GM18907 (cell line): ENCODE data around the gene CACNA2D3.
"Not testable (repeated sequence)": the region's sequence is repeated elsewhere in the genome, so short reads cannot be mapped to it uniquely, and the experiment has no call there.

ENCODE experiments used
- ATAC-seq: cut with Tn5 transposase; IDR thresholded peaks from one replicate; pipeline ENCODE4 v1.9.1; 2021; ENCODE audit warnings: mild to moderate bottlenecking, moderate library complexity; ENCODE audit not compliant: unreplicated experiment

The CACNA2D3 gene

DNA sequence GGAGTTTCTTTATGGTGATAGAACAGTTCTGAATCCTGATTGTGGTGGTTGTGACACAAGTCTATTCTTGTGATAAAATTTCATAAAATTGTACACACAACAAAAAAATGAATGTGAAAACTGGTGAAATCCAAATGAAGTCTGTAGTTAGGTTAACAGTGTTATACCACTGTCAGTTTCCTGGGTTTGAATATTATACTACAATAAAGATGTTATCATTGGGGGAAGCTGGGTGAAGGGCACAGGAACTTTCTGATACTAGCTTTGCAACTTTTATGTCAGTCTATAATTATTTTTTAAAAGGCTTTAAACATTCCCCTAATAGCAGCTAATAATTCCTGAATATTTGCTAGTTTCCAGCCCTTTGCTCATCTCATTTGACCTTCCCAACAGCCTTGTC, 485.7 kb downstream of the CACNA2D3 start:
- ATAC-seq = no peak

DNA sequence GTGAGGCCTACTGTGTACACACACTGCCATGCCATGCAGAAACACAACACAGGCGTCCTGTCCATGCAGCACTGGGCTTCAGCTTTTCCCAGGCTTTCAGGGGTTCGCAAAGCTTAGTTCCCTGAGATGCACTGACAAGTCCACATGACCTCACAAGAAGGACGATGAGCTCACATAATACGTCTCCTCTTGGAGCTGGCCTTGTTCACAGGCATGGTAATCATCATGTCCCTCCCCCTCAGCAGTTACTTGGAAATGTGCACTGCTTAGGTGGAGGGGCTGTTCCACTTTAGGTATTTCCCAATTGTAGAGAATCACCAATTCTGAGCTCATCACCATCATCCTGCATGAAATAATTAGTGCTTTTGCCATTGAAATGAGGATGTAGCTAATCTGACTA, 496.7 kb downstream of the CACNA2D3 start:
- no peak for ATAC-seq

GRCh38 chr3:54619531-54619930, 497.2 kb downstream of the CACNA2D3 start:
- ATAC-seq = no peak

- ATAC-seq = no peak
These were observed 498.8 kb downstream of the CACNA2D3 start for GRCh38 chr3:54621184-54621583.

GRCh38 chr3:54622678-54623077, 500.3 kb downstream of the CACNA2D3 start:
- no peak for ATAC-seq

DNA sequence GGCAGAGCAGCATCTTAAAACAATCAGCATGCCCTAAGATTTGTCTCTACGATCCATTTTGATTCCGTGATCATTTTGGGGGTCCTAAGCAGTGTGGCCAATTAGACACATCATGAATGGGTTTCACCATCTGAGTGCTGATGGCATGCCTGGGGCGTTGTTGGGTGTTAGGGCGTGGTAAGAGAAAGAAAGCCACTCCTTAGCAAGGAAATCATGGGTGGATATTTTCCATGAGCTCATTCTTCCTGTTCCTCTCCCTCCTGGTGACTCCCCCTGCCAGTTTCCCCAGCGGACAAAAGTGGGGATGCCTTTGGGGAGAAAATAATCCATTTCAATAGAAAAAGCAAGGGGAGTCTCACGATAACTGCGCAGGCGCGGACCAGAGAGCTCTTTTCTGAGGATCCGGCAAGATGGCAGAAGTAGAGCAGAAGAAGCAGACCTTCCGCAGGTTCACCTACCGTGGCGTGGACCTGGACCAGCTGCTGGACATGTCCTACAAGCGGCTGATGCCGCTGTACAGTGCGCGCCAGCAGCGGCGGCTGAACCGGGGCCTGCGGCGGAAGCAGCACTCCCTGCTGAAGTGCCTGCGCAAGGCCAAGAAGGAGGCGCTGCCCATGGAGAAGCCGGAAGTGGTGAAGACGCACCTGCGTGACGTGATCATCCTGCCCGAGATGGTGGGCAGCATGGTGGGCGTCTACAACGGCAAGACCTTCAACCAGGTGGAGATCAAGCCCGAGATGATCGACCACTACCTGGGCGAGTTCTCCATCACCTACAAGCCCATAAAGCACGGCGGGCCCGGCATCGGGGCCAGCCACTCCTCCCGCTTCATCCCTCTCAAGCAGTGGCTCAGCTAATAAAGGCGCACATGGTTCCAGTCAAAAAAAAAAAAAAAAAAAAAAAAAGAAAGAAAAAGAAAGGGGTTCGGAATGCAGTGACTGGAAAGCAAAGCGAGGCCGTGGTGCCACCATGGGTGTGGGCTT, 503.7 kb downstream of the CACNA2D3 start:
- no peak for ATAC-seq

- no peak for ATAC-seq
These were observed 506.6 kb downstream of the CACNA2D3 start for GRCh38 chr3:54628888-54629441.

DNA sequence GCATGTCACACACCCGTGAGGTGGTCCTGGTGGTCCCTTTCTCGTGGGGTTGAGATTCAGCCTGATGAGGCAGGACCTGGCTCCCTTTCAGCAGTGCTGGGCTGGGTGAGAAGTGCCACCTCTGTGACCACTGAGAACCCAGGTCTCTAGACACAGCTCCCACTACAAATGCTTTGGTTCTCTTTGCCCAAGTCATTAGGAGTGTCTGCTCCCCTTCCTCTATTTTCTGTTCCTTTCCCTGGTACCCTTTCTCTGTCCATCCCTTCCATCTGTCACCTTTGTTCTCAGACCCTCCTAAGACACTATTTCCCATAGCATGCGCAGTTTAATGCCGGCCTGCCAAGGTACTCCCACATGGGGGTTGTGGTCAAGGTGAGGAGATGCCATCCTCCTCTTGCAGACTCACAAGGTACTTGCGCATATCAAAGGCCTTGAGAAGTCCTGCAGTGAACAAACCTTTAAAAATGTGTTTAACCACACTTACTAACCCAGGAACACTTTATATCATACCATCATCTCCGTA, 507.8 kb downstream of the CACNA2D3 start:
- no peak for ATAC-seq

DNA sequence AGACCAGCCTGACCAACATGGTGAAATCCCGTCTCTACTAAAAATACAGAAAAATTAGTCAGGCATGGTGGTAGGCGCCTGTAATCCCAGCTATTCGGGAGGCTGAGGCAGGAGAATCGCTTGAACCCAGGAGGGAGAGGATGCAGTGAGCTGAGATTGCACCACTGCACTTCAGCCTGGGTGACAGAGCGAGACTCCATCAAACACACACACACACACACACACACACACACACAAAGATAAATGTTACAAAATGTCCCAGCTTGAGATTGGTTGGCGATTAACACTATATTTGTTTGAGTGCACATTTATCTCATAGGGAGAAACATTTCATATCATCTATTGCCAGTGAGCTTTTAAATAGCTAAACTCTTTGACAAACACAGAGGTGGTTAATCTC, 508.6 kb downstream of the CACNA2D3 start:
- ATAC-seq = not testable (repeated sequence)

DNA sequence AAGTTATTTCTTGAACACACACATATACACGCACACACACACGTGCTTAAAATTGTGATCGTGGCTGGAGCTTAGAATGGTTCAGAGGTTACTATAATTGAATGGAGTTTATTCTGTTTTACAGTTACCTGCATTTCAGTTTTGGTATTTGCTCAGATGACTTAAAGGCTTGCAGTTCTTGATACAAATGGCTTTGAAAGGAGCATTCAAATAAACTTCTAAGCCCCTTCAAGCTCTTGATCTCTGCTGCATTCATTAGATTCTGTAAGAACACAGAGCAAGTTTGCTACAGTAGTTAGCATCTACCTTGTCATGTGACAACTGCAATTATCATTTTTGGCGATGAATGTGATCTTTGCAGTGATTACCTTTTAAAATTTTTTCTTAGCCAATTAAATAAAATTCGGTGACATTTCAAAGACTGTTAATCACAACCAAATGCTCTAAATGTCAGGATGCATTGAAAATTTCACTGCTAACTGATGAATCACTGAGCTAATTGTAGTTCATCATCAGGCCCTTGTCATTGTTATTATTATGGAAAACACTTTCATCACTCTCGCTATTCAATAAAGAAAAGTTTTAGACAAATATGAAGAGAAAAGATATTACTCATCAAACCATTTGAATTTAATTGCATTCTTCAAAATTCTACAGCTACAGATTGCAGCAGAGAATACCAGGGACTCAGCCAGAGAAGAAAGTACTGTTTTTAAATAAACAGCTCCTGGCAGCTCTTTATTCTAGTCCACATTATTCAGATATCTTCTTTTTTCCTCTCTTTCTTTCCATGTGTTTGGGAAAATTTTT, 509.4 kb downstream of the CACNA2D3 start:
- no peak for ATAC-seq

DNA sequence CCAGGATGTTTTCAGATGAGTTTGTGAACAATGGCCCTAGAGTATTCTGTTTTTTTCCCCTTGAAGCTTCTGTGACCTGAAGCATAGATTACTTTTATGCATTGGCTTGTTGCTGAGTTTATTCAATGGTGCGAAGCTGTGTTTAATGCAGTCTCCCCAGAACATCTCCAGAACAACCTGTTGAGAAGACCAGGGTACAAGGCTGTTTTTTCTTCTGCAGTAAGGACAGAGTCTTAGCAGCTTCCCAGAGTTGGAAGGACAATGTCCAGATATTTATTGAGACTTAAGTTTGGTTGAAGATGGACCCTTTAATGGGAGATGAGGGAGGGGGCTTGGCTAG, 509.9 kb downstream of the CACNA2D3 start:
- no peak for ATAC-seq

DNA sequence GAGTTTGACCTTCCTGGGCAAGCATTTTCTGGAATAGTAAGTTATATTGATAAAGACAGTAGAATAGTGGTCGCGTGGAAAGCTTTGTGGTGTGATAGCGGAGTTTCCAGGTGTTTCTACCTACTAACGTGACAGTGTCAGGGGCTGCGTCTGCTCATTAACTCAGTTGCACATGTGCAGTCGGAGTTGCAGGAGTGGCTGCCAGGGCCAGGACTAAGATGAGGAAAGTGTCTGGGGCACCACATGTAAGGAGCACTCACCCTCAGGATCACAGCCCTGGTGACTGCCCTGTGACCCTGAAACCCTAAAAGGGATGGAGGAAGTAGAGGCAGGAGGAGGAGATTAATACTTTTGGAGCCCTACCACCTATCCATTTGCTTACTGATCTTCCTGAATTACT, 510.5 kb downstream of the CACNA2D3 start:
- no peak for ATAC-seq

GRCh38 chr3:54633444-54634121, 511.2 kb downstream of the CACNA2D3 start:
- no peak for ATAC-seq

- ATAC-seq = no peak
These were observed 511.7 kb downstream of the CACNA2D3 start for GRCh38 chr3:54634122-54634469.

- ATAC-seq = not testable (repeated sequence)
These were observed 517.5 kb downstream of the CACNA2D3 start for GRCh38 chr3:54639790-54640372.

- no peak for ATAC-seq
These were observed 519.1 kb downstream of the CACNA2D3 start for GRCh38 chr3:54641226-54642014.

- ATAC-seq = no peak
These were observed 519.8 kb downstream of the CACNA2D3 start for GRCh38 chr3:54642147-54642546.

- no peak for ATAC-seq
These were observed 525.4 kb downstream of the CACNA2D3 start for GRCh38 chr3:54647721-54648120.

GRCh38 chr3:54649551-54649950, 527.2 kb downstream of the CACNA2D3 start:
- no peak for ATAC-seq
